Endodermal cell (in vitro differentiated cells): ENCODE results near the gene ATOSA. TPM values are rescaled to one million over a fixed set of nuclear protein-coding genes. Genes with fewer than 3 reads are reported as not detected.
A peak's percentile ranks its signal among the peaks of the same experiment; 100 is the strongest.

ENCODE experiments used
- DNase-seq: peaks from one replicate; pipeline ENCODE4 v3.0.0-alpha.2; 2017
- H3K27ac ChIP-seq: 2 replicates; pipeline ENCODE4 v1.5.1; 2013; ENCODE audit warnings: mild to moderate bottlenecking, low read depth, low read length, moderate library complexity
- H3K27me3 ChIP-seq: 2 replicates; pipeline ENCODE4 v1.6.1; 2013; ENCODE audit warnings: mild to moderate bottlenecking, low read length, moderate library complexity; ENCODE audit not compliant: insufficient read depth, control insufficient read depth, poor library complexity, severe bottlenecking
- H3K36me3 ChIP-seq: 2 replicates; pipeline ENCODE4 v1.7.0; 2013; ENCODE audit warnings: mild to moderate bottlenecking, low read length, moderate library complexity; ENCODE audit not compliant: control insufficient read depth, insufficient read depth
- H3K4me1 ChIP-seq: one replicate; pipeline ENCODE4 v1.7.0; 2013; ENCODE audit warnings: low read length; ENCODE audit not compliant: control insufficient read depth, insufficient read depth
- H3K4me3 ChIP-seq: 2 replicates; pipeline ENCODE4 v1.5.1; 2013; ENCODE audit warnings: mild to moderate bottlenecking, low read length, moderate library complexity
- H3K9ac ChIP-seq: 2 replicates; pipeline ENCODE4 v1.6.1; 2013; ENCODE audit warnings: mild to moderate bottlenecking, low read length, moderate library complexity; ENCODE audit not compliant: poor library complexity, severe bottlenecking; ENCODE audit errors: extremely low read depth
- H3K9me3 ChIP-seq: 2 replicates; pipeline ENCODE4 v1.6.1; 2013; ENCODE audit warnings: mild to moderate bottlenecking, low read length, moderate library complexity; ENCODE audit not compliant: control insufficient read depth
- H3K27ac Mint-ChIP-seq: 2 replicates; pipeline ENCODE4 v1.8.0; 2020; ENCODE audit warnings: mixed read lengths
- H3K27me3 Mint-ChIP-seq: 2 replicates; pipeline ENCODE4 v1.8.0; 2021; ENCODE audit warnings: mild to moderate bottlenecking, mixed read lengths; ENCODE audit not compliant: insufficient read depth
- H3K36me3 Mint-ChIP-seq: 2 replicates; pipeline ENCODE4 v1.8.0; 2020; ENCODE audit warnings: low read depth, mixed read lengths
- H3K4me1 Mint-ChIP-seq: 2 replicates; pipeline ENCODE4 v1.8.0; 2020; ENCODE audit warnings: mixed read lengths
- H3K4me3 Mint-ChIP-seq: 2 replicates; pipeline ENCODE4 v1.8.0; 2020; ENCODE audit warnings: mild to moderate bottlenecking, moderate library complexity, mixed read lengths
- H3K9me3 Mint-ChIP-seq: 2 replicates; pipeline ENCODE4 v1.8.0; 2020; ENCODE audit warnings: mild to moderate bottlenecking, mixed read lengths
- CTCF ChIP-seq: fragments of 200-600 bp; sonication (generic); conservative IDR thresholded peaks from 2 replicates; pipeline ENCODE4 v1.5.0; 2021; ENCODE audit warnings: antibody characterized with exemption, mild to moderate bottlenecking
- WGBS, 2 experiments: methylation state at CpG; one replicate each; pipeline versions ENCODE4 v1.1.5 to v1.1.7; 2013; ENCODE audit warnings: missing lambda C conversion rate in 2 of 2, mixed read lengths in 1 of 2; ENCODE audit not compliant: insufficient coverage in 1 of 2, insufficient read length in 1 of 2; 5-methylcytosine and 5-hydroxymethylcytosine counted together
- total RNA-seq, 2 donors: library from RNA; stranded (reverse); fragmentation: NEBNext Ultra II Directional in 1 of 2; extraction: Animal tissue kit (Norgen Biotek cat#: 25700) in 1 of 2; gene quantifications; 2 replicates in 1 of 2; 3 replicates in 1 of 2; pipeline ENCODE4 v1.2.1, GENCODE V29; 2021

ATOSA gene
- total RNA-seq, 2 donors from 2014 or later: 18.6 to 27.8 TPM

- H3K27ac ChIP-seq: no peak overlapping the region
- H3K27me3 Mint-ChIP-seq: no peaks in the 10 kb centered on the region
- peaks cover 17% of the 10 kb centered on the region for H3K36me3 Mint-ChIP-seq
- no peak for TF ChIP-seq CTCF
- peaks cover 10% of the 10 kb centered on the region for H3K4me1 Mint-ChIP-seq
- H3K9ac ChIP-seq: no peak overlapping the region
- 73% methylated on average over 5 of the region's 5 CpGs; no CpG with 5 or more reads in 1 of the 2 experiments for WGBS, 2 experiments
- peak overlapping the region; percentile 90 for H3K27ac Mint-ChIP-seq
- H3K4me3 Mint-ChIP-seq: no peak overlapping the region
- H3K36me3 ChIP-seq: peaks cover 4% of the 10 kb centered on the region
- no peak overlapping the region for H3K4me3 ChIP-seq
- H3K27me3 ChIP-seq: no peaks in the 10 kb centered on the region
- H3K9me3 Mint-ChIP-seq: no peaks in the 10 kb centered on the region
- DNase-seq: no peak
- H3K4me1 ChIP-seq: no peaks in the 10 kb centered on the region
- H3K9me3 ChIP-seq: no peaks in the 10 kb centered on the region
Observed at GRCh38 chr15:52652984-52653383, 26.2 kb downstream of the ATOSA start.

GRCh38 chr15:52652286-52652685 lies 26.9 kb downstream of the ATOSA start:
- no peak overlapping the region for H3K9ac ChIP-seq
- no peaks in the 10 kb centered on the region for H3K4me1 ChIP-seq
- no peak overlapping the region for H3K4me3 ChIP-seq
- Mint-ChIP-seq H3K27ac (peak overlapping the region; percentile 44), H3K9me3 (no peaks in the 10 kb centered on the region), H3K4me1 (peaks cover 10% of the 10 kb centered on the region), H3K36me3 (peaks cover 15% of the 10 kb centered on the region), H3K4me3 (no peak overlapping the region), H3K27me3 (no peaks in the 10 kb centered on the region)
- no peaks in the 10 kb centered on the region for H3K9me3 ChIP-seq
- H3K27me3 ChIP-seq: no peaks in the 10 kb centered on the region
- H3K36me3 ChIP-seq: peaks cover 4% of the 10 kb centered on the region
- no peak for TF ChIP-seq CTCF
- WGBS, 2 experiments: 84% methylated on average over 1 of the region's 1 CpG; no CpG with 5 or more reads in 1 of the 2 experiments
- no peak for DNase-seq
- peak overlapping the region; percentile 33 for H3K27ac ChIP-seq

- Histone ChIP-seq H3K27ac (peak overlapping the region; percentile 54), H3K9ac (no peak overlapping the region), H3K27me3 (no peaks in the 10 kb centered on the region), H3K9me3 (no peaks in the 10 kb centered on the region), H3K36me3 (peaks cover 4% of the 10 kb centered on the region), H3K4me1 (no peaks in the 10 kb centered on the region), H3K4me3 (no peak overlapping the region)
- no peaks in the 10 kb centered on the region for H3K9me3 Mint-ChIP-seq
- H3K4me1 Mint-ChIP-seq: peaks cover 10% of the 10 kb centered on the region
- DNase-seq: peak; percentile 66
- H3K27ac Mint-ChIP-seq: peak overlapping the region; percentile 44
- H3K27me3 Mint-ChIP-seq: no peaks in the 10 kb centered on the region
- H3K36me3 Mint-ChIP-seq: peaks cover 13% of the 10 kb centered on the region
- H3K4me3 Mint-ChIP-seq: no peak overlapping the region
- 57 to 70% methylated on average over 7 to 8 of the region's 8 CpGs for WGBS, 2 experiments
- no peak for TF ChIP-seq CTCF
Observed at GRCh38 chr15:52651868-52652267, 27.3 kb downstream of the ATOSA start.
